Cerebellar nuclear complex (tissue), 1 donor: ENCODE measurements around the gene GPD1.
A peak's percentile ranks its signal among the peaks of the same experiment; 100 is the strongest.
"Not testable (repeated sequence)": the region's sequence is repeated elsewhere in the genome, so short reads cannot be mapped to it uniquely, and the experiment has no call there.

ENCODE experiments used
- DNase-seq, 2 experiments: peaks; one replicate each; lab custom pipeline; 2025; lab: John Stamatoyannopoulos, UW

Gene GPD1

GRCh38 chr12:50123203-50123602 lies 19.4 kb downstream of the GPD1 start:
- DNase-seq = no peak

- no peak for DNase-seq
Measured at GRCh38 chr12:50127546-50127945, 23.7 kb downstream of the GPD1 start.

GRCh38 chr12:50129290-50129689 lies 25.5 kb downstream of the GPD1 start:
- DNase-seq = no peak

- peak in 1 of 2 experiments; percentile 21 for DNase-seq
Measured at GRCh38 chr12:50132505-50133135, 28.8 kb downstream of the GPD1 start.

GRCh38 chr12:50142993-50143392 lies 39.2 kb downstream of the GPD1 start:
- DNase-seq = no peak

- DNase-seq = no peak
Measured at GRCh38 chr12:50145439-50145838, 41.6 kb downstream of the GPD1 start.

- DNase-seq = no peak
Measured at GRCh38 chr12:50147281-50147680, 43.5 kb downstream of the GPD1 start.

- not testable (repeated sequence) for DNase-seq
Measured at GRCh38 chr12:50148011-50148410, 44.2 kb downstream of the GPD1 start.

GRCh38 chr12:50149311-50149710 lies 45.5 kb downstream of the GPD1 start:
- no peak for DNase-seq

GRCh38 chr12:50151047-50151687 lies 47.4 kb downstream of the GPD1 start:
- no peak for DNase-seq

- DNase-seq = not testable (repeated sequence)
Measured at GRCh38 chr12:50154947-50155346, 51.1 kb downstream of the GPD1 start.

- no peak for DNase-seq
Measured at GRCh38 chr12:50156641-50157040, 52.8 kb downstream of the GPD1 start.

GRCh38 chr12:50157259-50157658 lies 53.5 kb downstream of the GPD1 start:
- DNase-seq = no peak

GRCh38 chr12:50160643-50161042 lies 56.8 kb downstream of the GPD1 start:
- no peak for DNase-seq
